ENCODE measurements around the gene ANKRD39.

DNA sequence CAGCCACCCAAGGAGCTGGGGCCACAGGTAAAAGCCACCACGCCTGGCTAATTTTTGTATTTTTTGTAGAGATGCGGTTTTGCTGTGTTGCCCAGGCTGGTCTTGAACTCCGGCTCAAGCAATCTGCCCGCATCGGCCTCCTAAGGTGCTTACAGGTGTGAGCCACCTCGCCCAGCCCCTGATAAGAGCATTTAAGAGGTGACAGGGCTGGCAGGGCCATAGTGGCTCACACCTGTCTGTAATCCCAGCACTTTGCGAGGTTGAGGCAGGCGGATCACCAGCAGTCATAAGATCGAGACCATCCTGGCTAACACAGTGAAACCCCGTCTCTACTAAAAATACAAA, 50.7 kb downstream of the ANKRD39 start:
- TF ChIP-seq POLR2AphosphoS5 (IDR thresholded peaks at IDR 0.05) (peak in 1 of 3 donors; percentile 6), POLR2A (IDR thresholded peaks at IDR 0.05) (no peak)
- TF ChIP-seq, protein P1, sequence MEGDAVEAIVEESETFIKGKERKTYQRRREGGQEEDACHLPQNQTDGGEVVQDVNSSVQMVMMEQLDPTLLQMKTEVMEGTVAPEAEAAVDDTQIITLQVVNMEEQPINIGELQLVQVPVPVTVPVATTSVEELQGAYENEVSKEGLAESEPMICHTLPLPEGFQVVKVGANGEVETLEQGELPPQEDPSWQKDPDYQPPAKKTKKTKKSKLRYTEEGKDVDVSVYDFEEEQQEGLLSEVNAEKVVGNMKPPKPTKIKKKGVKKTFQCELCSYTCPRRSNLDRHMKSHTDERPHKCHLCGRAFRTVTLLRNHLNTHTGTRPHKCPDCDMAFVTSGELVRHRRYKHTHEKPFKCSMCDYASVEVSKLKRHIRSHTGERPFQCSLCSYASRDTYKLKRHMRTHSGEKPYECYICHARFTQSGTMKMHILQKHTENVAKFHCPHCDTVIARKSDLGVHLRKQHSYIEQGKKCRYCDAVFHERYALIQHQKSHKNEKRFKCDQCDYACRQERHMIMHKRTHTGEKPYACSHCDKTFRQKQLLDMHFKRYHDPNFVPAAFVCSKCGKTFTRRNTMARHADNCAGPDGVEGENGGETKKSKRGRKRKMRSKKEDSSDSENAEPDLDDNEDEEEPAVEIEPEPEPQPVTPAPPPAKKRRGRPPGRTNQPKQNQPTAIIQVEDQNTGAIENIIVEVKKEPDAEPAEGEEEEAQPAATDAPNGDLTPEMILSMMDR (IDR thresholded peaks at IDR 0.05 in 8 of 11, conservative IDR thresholded peaks at IDR 0.05 in 3 of 11): no peak
